ENCODE data around the gene AK8. TPM values are rescaled to one million over a fixed set of nuclear protein-coding genes. Genes with fewer than 3 reads are reported as not detected.

Gene AK8
- total RNA-seq, 6 donors from 2014 or later: 0.44 to 8.4 (median 3.6) TPM

DNA sequence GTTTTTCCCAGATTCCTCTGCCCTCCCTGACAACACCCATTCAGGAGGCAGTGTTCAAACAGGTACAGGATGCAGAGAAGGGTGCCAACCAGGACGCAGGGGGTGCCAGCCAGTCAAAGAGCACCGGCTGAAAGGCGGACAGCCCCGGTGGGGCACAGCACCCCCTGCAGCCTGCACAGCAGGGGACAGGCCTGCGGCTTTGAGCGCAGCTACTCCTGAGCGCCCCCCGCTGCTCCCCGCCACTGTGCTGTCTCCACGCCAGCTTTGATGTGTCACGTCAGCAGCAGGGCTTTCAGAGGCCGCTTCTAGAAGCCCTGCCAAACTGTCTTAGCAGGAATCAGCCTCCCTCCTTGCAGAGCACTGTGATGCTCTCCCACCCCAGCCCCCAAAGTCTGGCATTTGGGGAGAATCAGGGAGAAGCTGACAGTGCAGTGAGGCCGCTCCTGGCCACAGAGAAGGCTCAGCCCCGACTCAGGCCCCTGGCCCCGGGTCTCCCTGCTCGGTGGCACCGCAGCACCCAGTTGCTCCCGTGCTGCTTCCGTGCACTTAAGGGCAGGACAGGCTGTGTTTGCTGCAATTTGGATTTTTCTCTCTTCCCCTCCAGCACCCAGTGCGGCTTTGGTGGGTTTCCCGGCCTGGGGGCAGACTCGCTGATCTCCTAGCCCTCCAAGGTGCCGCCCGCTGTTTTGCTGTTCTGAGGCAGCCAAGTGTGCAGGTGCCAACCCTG, 20.3 kb downstream of the AK8 start:
- H3K9me3 ChIP-seq: no peaks in the 10 kb centered on the region
- H3K27ac ChIP-seq: peak overlapping the region in 1 of 4 donors; percentile 49
- no peak overlapping the region for H3K4me3 ChIP-seq
- DNase-seq (peak in 1 of 2 donors; percentile 70), ATAC-seq (ENCODE audit: low FRiP score in 2 of 2) (peak in 1 of 2 donors; percentile 31)
- TF ChIP-seq POLR2AphosphoS5 (IDR thresholded peaks at IDR 0.05) (no peak), POLR2A (IDR thresholded peaks at IDR 0.05) (no peak), EP300 (IDR thresholded peaks at IDR 0.05) (no peak)
- TF ChIP-seq, protein P1, sequence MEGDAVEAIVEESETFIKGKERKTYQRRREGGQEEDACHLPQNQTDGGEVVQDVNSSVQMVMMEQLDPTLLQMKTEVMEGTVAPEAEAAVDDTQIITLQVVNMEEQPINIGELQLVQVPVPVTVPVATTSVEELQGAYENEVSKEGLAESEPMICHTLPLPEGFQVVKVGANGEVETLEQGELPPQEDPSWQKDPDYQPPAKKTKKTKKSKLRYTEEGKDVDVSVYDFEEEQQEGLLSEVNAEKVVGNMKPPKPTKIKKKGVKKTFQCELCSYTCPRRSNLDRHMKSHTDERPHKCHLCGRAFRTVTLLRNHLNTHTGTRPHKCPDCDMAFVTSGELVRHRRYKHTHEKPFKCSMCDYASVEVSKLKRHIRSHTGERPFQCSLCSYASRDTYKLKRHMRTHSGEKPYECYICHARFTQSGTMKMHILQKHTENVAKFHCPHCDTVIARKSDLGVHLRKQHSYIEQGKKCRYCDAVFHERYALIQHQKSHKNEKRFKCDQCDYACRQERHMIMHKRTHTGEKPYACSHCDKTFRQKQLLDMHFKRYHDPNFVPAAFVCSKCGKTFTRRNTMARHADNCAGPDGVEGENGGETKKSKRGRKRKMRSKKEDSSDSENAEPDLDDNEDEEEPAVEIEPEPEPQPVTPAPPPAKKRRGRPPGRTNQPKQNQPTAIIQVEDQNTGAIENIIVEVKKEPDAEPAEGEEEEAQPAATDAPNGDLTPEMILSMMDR (IDR thresholded peaks at IDR 0.05): no peak
- H3K27me3 ChIP-seq: no peaks in the 10 kb centered on the region
- H3K4me1 ChIP-seq: no peaks in the 10 kb centered on the region
- whole genome bisulfite sequencing, 2 donors: 66 to 76% methylated on average over 11 to 23 of the region's 24 CpGs
- H3K36me3 ChIP-seq: no peaks in the 10 kb centered on the region

DNA sequence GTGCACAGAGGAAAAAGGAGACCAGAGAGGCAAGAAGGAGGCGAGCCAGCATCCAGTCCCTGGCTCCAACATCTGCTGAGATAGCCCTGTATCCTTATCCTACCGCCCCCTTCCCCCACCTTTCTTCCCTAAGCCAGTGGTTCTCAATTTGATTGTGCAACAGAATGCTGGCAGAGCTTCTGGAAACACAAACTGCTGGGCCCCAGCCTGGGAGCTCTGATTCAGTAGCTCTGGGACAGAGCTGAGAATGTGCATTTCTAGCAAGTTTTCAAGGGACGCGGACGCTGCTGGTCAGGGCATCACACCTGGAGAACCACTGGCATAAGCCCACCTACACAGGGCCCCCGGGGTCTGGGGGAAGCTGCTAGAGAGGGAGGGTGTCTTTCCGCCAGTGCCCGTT, 21.1 kb downstream of the AK8 start:
- TF ChIP-seq EP300 (IDR thresholded peaks at IDR 0.05) (no peak), POLR2A (IDR thresholded peaks at IDR 0.05) (no peak), POLR2AphosphoS5 (IDR thresholded peaks at IDR 0.05) (no peak)
- TF ChIP-seq, protein P1 (IDR thresholded peaks at IDR 0.05): no peak
- H3K4me1 ChIP-seq: no peaks in the 10 kb centered on the region
- no peaks in the 10 kb centered on the region for H3K36me3 ChIP-seq
- DNase-seq (peak in 1 of 2 donors; percentile 31), ATAC-seq (ENCODE audit: low FRiP score in 2 of 2) (peak in 1 of 2 donors; percentile 85)
- H3K27me3 ChIP-seq: no peaks in the 10 kb centered on the region
- 48 to 63% methylated on average over 7 to 8 of the region's 8 CpGs for WGBS, 2 donors
- no peak overlapping the region for H3K4me3 ChIP-seq
- no peaks in the 10 kb centered on the region for H3K9me3 ChIP-seq
- H3K27ac ChIP-seq: peak overlapping the region in 1 of 4 donors; percentile 49

DNA sequence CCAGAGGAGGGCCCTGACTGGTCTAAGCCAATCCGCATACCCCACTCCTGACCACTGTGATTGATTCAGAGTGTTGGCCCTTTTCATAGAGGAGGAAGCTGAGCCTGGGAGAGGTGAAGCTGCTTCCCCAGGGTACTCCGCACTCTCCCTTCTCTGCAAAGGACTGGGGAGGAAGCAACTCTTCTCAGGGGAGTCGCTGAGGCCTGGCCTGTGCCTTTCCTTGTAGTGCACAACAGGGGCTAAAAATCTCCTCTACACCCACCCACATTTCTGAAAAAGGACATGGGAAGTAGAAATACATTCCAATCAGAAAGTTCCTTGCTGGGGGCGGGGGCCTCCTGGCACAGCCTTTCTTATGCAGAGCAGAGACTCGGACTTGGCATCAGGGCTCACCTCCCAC, 22.2 kb downstream of the AK8 start:
- no peaks in the 10 kb centered on the region for H3K4me1 ChIP-seq
- ATAC-seq (ENCODE audit: low FRiP score in 2 of 2): no peak
- no peak overlapping the region for H3K27ac ChIP-seq
- H3K27me3 ChIP-seq: no peaks in the 10 kb centered on the region
- TF ChIP-seq POLR2A (IDR thresholded peaks at IDR 0.05) (no peak), EP300 (IDR thresholded peaks at IDR 0.05) (no peak), POLR2AphosphoS5 (IDR thresholded peaks at IDR 0.05) (no peak)
- TF ChIP-seq, protein P1 (IDR thresholded peaks at IDR 0.05): no peak
- H3K36me3 ChIP-seq: no peaks in the 10 kb centered on the region
- WGBS, 2 donors: 85 to 100% methylated on average over 2 to 5 of the region's 5 CpGs
- DNase-seq: no peak
- no peaks in the 10 kb centered on the region for H3K9me3 ChIP-seq
- no peak overlapping the region for H3K4me3 ChIP-seq

DNA sequence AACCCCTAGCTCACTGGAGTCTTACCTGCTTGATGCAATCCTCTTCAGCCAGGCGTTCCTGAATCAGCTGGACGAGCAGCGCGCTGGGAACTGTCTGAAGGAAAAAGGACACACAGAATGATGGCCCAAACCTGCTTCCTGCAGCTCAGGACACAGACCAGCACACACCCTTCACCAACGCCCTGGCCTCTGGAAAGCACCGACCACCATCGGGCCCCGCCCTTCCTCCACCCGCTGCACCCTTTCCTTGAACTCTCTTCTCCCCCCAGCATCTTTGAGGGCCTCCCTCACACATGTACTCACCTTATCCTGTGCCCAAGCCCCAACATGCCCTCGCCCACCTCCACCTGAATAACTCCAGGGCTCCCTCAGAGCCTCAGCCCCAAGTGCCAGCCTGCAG, 23.3 kb downstream of the AK8 start:
- no peaks in the 10 kb centered on the region for H3K4me1 ChIP-seq
- TF ChIP-seq EP300 (IDR thresholded peaks at IDR 0.05): no peak
- TF ChIP-seq, protein P1 (IDR thresholded peaks at IDR 0.05): no peak
- no peak for TF ChIP-seq POLR2AphosphoS5 (IDR thresholded peaks at IDR 0.05)
- no peak for TF ChIP-seq POLR2A (IDR thresholded peaks at IDR 0.05)
- H3K36me3 ChIP-seq: no peaks in the 10 kb centered on the region
- 56 to 73% methylated on average over 10 of the region's 10 CpGs for WGBS, 2 donors
- no peak for DNase-seq
- no peak overlapping the region for H3K4me3 ChIP-seq
- no peaks in the 10 kb centered on the region for H3K9me3 ChIP-seq
- ATAC-seq (ENCODE audit: low FRiP score in 2 of 2): no peak
- no peaks in the 10 kb centered on the region for H3K27me3 ChIP-seq
- H3K27ac ChIP-seq: no peak overlapping the region

DNA sequence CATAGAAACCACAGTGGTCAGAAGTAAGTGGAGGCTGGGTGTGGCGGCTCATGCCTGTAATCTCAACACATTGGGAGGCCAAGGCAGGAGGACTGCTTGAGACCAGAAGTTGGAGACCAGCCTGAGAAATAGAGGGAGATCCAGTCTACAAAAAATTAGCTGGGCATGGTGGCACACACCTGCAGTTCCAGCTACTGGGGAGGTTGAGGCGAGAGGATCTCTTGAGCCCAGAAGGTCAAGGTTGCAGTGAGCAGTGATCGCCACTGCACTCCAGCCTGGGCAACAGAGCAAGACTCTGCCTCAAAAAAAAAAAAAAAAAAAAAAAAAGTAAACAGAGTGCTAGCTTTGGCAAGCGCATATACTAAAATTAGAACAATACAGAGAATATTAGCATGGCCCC, 24.6 kb downstream of the AK8 start:
- Histone ChIP-seq H3K27ac (no peak overlapping the region), H3K36me3 (no peaks in the 10 kb centered on the region), H3K9me3 (no peaks in the 10 kb centered on the region), H3K4me3 (no peak overlapping the region), H3K27me3 (no peaks in the 10 kb centered on the region), H3K4me1 (no peaks in the 10 kb centered on the region)
- no peak for TF ChIP-seq POLR2AphosphoS5 (IDR thresholded peaks at IDR 0.05)
- TF ChIP-seq EP300 (IDR thresholded peaks at IDR 0.05): no peak
- TF ChIP-seq, protein P1 (IDR thresholded peaks at IDR 0.05): no peak
- no peak for TF ChIP-seq POLR2A (IDR thresholded peaks at IDR 0.05)
- DNase-seq: no peak
- 82 to 95% methylated on average over 4 of the region's 4 CpGs for WGBS, 2 donors
- ATAC-seq (ENCODE audit: low FRiP score in 2 of 2): no peak
